Prostate gland (tissue), 1 donor: ENCODE measurements around the gene CACNA1D.

ENCODE experiments used
- POLR2A ChIP-seq: fragments of 450-650 bp; IDR thresholded peaks from one replicate; pipeline ENCODE4 v1.6.1; 2016; ENCODE audit warnings: antibody characterized with exemption, mild to moderate bottlenecking
- POLR2AphosphoS5 ChIP-seq: sonication (generic); formaldehyde crosslinking; IDR thresholded peaks from one replicate; pipeline ENCODE4 v1.6.1; 2017; ENCODE audit warnings: antibody characterized with exemption

DNA sequence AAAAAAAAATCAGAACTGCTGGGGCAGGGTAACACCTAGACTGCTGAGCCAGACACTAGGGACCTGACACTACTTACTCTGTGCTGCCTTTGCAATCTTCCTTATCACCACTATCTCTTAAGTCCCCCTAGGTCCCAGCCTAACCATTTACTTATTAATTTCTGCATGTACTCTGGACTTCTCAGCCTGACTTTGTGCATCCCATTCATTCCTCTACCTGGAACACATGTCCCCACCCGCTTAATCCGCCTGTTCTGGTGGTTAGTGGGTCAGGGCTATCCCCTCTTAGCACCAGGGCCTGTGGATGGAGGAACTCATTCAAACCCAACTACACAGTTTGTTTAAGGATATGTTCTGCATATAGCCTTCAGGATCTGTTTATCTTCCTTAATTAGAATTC is 5.0 kb upstream of the CACNA1D start:
- TF ChIP-seq POLR2A (no peak), POLR2AphosphoS5 (no peak)
